Measurements from ENCODE around the gene NEBL.

The NEBL gene

DNA sequence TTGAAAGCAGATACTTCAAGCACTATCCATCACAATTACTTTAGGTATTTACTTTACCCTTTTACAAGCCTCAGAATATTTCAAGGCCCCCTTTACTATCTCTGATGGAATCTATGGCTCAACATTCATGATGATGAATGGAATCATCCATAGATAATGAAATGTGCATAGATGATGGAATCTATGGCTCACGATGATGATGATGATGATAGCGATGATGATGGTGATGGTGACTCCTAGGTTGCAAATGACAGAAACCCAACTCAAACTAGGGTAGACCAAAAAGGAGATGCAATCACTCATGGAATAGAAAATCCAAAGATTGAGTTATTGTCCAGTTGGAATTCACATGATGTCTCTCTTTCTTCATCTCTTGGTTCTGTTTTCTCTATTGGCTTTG lies 55.7 kb downstream of the NEBL start:
- Histone ChIP-seq H3K36me3 (ENCODE audit: control insufficient read depth, insufficient read depth, low read length) (no peaks in the 10 kb centered on the region), H3K4me3 (replicated peaks; ENCODE audit: low read depth, low read length) (no peak overlapping the region), H3K27me3 (replicated peaks; ENCODE audit: control insufficient read depth, insufficient read depth, low read length) (no peaks in the 10 kb centered on the region)
- DNase-seq (ENCODE audit: extremely low read depth, insufficient read length), result no peak
- TF ChIP-seq CTCF (IDR thresholded peaks at IDR 0.05; ENCODE audit: insufficient read depth, low read length, poor library complexity, severe bottlenecking), result no peak

DNA sequence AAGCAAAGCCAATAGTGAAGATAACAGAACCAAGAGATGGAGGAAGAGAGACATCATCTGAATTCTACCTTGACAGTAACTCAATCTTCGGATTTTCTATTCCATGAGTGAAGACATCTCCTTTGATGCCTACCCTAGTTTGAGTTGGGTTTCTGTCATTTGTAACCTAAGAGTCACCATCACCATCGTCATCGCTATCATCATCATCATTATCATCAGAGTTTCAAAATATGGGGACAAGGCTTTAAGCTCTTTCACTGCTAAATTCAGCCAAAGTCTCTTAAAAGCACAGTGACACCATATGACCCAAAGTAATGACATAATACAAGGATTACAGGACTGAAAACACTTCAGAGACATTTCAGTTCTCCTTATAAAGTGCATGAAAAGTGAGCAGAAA lies 57.2 kb downstream of the NEBL start:
- no peaks in the 10 kb centered on the region for H3K27me3 ChIP-seq (replicated peaks; ENCODE audit: control insufficient read depth, insufficient read depth, low read length)
- no peaks in the 10 kb centered on the region for H3K36me3 ChIP-seq (ENCODE audit: control insufficient read depth, insufficient read depth, low read length)
- H3K4me3 ChIP-seq (replicated peaks; ENCODE audit: low read depth, low read length), result no peak overlapping the region
- no peak for TF ChIP-seq CTCF (IDR thresholded peaks at IDR 0.05; ENCODE audit: insufficient read depth, low read length, poor library complexity, severe bottlenecking)
- DNase-seq (ENCODE audit: extremely low read depth, insufficient read length), result no peak

DNA sequence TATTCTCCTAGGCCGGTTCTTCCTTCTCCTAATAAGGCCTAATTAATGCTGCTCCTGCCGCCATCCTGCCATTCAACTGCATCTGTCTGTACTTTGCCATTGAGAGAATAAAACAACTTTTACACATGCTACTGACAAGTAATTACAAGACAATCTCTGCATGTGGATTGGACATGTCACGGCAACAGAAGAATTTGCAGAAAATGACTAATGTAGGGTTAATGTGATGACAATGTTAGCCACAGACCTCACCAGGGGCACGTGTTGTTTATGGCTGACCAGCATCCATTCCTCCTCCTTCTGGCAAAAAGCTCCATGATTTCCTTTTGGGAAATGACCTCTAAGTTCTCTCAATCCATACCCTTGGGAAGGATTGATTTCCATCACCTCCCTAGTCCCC lies 58.0 kb downstream of the NEBL start:
- DNase-seq (ENCODE audit: extremely low read depth, insufficient read length), result no peak
- no peaks in the 10 kb centered on the region for H3K27me3 ChIP-seq (replicated peaks; ENCODE audit: control insufficient read depth, insufficient read depth, low read length)
- no peak for TF ChIP-seq CTCF (IDR thresholded peaks at IDR 0.05; ENCODE audit: insufficient read depth, low read length, poor library complexity, severe bottlenecking)

DNA sequence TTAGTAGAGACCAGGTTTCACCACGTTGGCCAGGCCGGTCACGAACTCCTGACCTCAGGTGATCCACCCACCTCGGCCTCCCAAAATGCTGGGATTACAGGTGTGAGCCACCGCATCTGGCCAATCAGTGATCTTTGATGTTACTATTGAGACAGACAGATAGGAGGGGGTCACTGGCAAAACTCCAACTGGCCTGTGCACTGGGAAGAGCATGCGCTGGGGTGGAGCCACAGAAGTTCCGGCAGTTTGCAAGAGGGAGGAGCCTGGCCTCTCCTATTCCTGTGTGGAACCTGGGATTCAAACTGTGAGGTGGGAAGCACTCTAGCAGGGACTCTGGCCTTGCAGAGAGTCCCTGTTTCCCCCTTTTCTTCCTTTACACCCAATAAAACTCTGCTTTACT lies 60.7 kb downstream of the NEBL start:
- Histone ChIP-seq H3K4me3 (replicated peaks; ENCODE audit: low read depth, low read length) (no peak overlapping the region), H3K27me3 (replicated peaks; ENCODE audit: control insufficient read depth, insufficient read depth, low read length) (no peaks in the 10 kb centered on the region), H3K36me3 (ENCODE audit: control insufficient read depth, insufficient read depth, low read length) (no peaks in the 10 kb centered on the region)
- TF ChIP-seq CTCF (IDR thresholded peaks at IDR 0.05; ENCODE audit: insufficient read depth, low read length, poor library complexity, severe bottlenecking), result no peak
- DNase-seq (ENCODE audit: extremely low read depth, insufficient read length), result no peak

More for the DNA sequence above, 58.0 kb downstream of the NEBL start:
- Histone ChIP-seq H3K36me3 (ENCODE audit: control insufficient read depth, insufficient read depth, low read length) (no peaks in the 10 kb centered on the region), H3K4me3 (replicated peaks; ENCODE audit: low read depth, low read length) (no peak overlapping the region)

GRCh38 chr10:20835335-20835734 lies 61.8 kb downstream of the NEBL start:
- Histone ChIP-seq H3K36me3 (ENCODE audit: control insufficient read depth, insufficient read depth, low read length) (no peaks in the 10 kb centered on the region), H3K4me3 (replicated peaks; ENCODE audit: low read depth, low read length) (no peak overlapping the region), H3K27me3 (replicated peaks; ENCODE audit: control insufficient read depth, insufficient read depth, low read length) (no peaks in the 10 kb centered on the region)
- no peak for DNase-seq (ENCODE audit: extremely low read depth, insufficient read length)
- TF ChIP-seq CTCF (IDR thresholded peaks at IDR 0.05; ENCODE audit: insufficient read depth, low read length, poor library complexity, severe bottlenecking), result no peak

- DNase-seq (ENCODE audit: extremely low read depth, insufficient read length), result no peak
- no peak for TF ChIP-seq CTCF (IDR thresholded peaks at IDR 0.05; ENCODE audit: insufficient read depth, low read length, poor library complexity, severe bottlenecking)
- H3K36me3 ChIP-seq (ENCODE audit: control insufficient read depth, insufficient read depth, low read length), result no peaks in the 10 kb centered on the region
- H3K4me3 ChIP-seq (replicated peaks; ENCODE audit: low read depth, low read length), result no peak overlapping the region
- no peaks in the 10 kb centered on the region for H3K27me3 ChIP-seq (replicated peaks; ENCODE audit: control insufficient read depth, insufficient read depth, low read length)
Observed at GRCh38 chr10:20834825-20835224, 62.3 kb downstream of the NEBL start.

Measured in GM06990 (cell line).